NCI-H510A treated with DMSO at 0.1 percent for 48 hours (cell line): ENCODE data around the gene DPF1.
"Not testable (repeated sequence)": the region's sequence is repeated elsewhere in the genome, so short reads cannot be mapped to it uniquely, and the experiment has no call there.

Experiments
- DNase-seq: peaks from one replicate; lab custom pipeline; 2025; lab: John Stamatoyannopoulos, UW

The DPF1 gene

DNA sequence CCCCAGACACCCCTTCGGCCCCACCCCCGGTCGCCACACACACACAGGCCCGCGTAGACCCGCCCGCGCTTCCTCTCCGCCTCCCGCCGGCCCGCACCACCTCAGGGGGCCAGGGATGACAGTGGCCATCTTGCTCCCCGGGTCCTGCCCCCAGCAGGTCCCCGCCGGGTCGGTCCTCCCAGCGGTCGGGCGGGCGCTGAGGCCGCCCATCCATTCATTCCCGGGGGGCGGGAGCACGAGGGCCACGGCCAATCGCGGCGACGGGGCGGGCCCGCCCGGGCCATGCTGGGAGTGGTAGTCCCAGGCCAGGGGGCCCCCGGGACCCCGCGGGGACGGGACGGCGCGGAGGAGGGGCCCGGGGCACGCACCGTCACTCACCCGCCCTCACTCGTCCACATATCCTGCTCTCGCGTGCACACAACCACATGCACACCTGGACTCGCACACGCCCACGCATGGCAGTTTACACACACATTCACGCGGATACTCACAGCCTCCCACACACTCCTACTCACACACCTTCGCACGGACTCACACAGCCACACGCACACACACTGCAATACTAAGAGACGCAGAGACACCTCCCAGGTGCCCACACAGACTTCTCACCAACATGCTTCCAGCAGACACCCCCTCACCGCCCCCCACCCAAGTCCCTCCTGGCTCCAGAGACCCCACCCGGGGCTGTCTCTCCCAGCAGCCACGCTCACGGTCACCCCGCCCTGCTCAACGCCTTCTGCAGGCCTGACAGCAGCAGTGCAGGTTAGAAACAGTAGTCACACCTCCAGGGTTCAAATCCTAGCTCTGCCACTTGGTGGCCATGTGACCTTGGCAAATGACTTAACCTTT lies at the start of gene DPF1:
TSS of gene DPF1 (minus strand) at position 209 of the 849 bp plus-strand sequence. CDS start at position 129, 80 bp downstream.
- peak; percentile 66 for DNase-seq

DNA sequence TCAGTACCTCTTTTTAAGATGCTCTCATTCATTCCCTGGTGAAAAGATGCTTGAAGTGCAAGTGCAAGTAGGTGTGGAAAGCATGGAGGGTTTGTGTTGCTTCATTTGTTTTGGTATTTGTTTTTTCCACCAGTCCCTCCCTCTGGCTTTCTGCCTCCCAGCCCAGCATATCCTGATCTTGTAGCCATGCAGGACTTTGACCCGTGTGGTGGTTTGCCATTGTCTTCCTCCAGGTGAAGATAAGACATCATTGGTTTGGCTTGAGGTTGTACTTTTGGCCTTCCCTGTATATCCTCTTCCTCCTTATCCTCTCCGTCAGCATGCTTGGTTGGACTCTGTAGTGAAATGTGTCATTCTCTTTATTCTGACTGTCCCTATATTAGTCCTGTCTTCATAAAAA lies 49.5 kb upstream of the DPF1 start:
- DNase-seq, result no peak

DNA sequence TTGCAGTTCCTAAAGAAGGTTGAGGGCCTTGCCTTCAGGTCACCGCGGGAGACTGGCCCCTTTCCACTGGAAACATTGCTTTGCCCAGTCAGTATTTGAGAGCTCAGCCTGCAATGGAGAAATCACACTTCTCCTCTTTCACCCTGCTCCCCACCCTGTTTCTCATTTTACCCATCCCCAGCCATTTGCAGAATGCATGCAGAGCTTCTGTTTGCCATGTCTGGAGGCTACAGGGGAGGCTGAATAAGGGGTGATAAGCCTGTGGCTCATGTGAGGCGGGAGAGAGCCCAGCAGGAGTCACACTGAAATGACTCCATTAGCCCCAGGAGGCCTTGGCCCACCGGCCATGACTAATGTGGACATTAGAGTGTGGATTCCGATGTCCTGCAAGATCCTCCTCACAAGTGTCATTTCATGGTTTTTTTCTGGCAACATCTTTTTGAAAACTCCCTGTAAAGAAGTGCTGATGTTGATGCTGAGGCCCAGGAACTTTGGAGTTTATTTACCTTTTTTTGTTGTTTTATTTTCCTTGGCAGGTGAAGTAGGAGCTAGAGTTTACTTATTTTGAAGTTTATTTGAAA lies 46.7 kb upstream of the DPF1 start:
- DNase-seq, result no peak

DNA sequence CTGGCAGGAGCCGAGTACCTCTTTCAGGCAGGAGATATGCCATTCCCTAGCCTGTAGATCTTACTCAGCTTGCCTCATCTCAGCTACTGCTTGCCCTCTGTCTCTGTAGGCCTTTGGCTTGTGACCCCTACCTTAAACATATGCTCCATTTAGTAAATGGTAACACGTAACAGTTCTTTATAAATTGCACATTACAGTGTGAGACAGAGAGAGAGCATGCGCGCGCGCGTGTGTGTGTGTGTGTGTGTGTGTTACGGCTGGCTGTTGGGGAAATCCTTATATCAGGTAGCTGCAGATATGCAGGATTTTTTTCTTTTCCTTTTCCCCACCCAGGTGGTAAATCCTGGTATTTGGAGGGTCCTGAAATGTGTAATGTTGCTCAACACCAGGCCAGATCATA lies 44.5 kb upstream of the DPF1 start:
- no peak for DNase-seq

DNA sequence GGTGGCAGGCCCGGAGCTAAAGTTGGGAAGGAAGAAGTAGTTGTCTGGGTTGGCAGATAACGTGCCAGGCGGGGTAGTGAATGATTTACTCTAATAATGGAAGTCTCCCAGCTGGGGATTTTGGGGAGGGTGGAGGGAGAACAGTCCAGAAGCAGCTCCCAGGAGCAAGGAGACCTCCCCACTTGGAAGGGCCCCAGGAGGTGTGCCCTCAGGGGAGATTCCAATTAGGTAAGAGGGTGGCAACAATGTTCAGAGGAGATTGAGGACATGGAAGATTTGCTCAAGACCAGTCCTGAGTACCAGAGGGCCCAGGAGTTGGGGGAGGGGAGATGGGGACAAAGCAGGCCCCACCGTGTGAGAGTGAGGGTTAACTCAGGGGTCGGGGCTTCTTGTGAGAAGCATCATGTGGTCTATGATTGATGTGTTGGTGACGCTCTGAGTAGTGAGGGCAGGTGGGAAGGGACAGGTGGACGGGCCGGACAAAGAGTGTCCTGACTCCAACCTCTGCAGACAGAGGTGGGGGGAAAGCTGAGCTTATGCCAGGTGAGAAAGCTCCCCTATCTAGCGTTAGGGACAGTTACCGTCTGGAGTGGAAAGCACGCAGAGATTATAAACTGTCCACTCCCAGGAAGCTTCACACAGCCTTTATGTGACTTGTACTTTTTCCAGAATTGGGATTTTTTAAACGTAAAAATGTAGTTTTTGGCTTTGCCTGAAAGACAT lies 43.9 kb upstream of the DPF1 start:
- DNase-seq, result no peak

DNA sequence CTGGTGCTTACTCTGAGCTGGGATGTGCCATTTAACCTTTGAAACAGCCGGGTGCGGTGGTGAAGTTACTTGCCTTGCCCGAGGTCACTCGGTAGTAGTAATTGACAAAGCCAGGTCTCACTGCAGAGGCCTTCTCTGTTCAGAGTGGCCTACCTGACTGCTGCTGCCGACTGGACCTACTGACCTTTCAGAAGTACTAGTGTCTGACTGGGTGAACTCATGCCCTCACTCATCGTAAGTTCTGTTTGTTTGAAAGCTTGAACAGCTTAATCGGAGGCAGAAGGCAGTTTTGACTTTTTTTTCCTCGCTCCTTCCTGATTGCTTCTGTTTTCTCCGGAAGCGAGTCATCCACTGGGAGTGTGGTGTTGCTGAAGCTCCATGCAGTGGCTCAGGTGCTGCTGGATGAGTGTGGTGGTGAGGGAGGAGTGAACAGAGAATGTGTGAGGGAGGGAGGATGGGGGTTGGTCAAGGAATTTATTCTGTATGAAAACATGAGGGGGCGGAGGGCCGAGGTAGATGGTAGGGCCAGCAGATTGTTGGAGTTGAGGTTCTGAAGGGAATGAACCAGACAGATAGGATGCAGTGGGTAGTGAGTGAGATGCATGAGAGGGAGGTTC lies 43.1 kb upstream of the DPF1 start:
- peak; percentile 39 for DNase-seq

DNA sequence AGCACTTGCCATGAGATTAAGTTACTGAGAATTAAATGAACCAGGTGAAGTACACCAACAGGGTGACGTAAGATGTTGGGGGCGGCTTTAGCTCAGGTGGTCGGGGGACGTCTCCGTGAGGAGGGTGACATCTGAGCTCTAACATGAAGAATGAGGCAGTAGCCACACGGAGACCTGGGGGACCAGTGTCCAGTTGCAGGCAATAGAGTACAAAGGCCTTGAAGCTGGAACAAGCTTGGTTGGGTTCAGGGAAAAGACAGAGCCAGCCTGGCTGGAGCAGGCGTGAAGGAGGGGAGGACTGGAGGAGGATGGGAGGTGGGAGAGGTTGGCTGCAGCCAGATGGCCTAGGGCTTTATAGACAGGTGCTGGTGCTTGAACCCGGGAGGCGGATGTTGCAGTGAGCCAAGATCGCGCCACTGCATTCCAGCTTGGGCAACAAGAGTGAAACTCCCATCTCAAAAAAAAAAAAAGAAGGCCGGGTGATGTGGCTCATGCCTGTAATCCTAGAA lies 42.0 kb upstream of the DPF1 start:
- DNase-seq, result peak; percentile 30

DNA sequence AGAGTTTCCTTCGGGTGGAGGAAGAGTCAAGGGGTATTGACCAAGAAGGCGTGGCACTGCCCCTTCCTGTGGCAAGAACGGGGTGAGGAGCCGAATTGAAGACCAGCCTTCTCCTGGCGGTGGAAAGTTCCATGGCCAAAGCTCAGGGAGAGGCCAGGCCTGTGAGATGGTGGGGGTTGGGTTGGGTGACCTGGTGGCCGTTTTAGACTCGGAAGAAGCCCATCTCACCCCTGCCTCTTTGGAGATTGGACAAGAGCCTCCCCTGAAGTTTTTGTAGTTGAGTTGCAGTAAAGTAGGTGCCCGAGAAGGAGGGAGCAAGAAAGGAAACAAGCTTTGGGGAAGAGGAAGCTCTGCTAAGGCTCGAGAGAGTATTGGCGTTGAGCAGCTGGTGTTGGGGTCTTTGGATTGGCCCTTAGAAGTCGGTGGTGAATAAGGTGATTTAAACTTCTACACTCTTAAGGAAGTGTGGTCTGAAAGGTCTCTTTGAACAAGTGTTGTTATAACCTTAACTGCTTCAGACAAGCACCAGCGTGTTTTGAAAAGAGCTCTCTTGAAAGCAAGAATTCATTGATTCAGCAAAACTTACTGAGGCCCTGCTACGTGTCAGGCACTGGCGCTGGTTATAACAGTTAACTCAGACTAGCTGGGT lies 41.3 kb upstream of the DPF1 start:
- DNase-seq, result peak; percentile 43

DNA sequence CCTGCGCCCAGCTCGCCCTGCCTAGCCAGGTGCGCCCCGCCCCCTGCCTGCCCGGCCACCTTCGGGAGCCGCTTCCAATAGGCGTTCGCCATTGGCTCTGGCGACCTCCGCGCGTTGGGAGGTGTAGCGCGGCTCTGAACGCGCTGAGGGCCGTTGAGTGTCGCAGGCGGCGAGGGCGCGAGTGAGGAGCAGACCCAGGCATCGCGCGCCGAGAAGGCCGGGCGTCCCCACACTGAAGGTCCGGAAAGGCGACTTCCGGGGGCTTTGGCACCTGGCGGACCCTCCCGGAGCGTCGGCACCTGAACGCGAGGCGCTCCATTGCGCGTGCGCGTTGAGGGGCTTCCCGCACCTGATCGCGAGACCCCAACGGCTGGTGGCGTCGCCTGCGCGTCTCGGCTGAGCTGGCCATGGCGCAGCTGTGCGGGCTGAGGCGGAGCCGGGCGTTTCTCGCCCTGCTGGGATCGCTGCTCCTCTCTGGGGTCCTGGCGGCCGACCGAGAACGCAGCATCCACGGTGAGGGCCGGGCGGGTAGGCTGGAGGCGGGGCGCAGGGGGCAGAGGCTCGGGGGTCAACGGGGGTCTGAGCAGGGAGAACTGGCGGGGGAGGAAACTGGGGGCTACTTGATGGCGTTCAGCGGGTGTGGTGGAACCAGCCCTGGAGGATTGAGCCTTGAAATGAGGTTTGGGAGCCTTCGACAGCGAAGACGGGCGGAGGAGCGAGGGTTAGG lies 40.6 kb upstream of the DPF1 start, which contains the start of gene SPINT2:
TSS of gene SPINT2 (plus strand) at position 88 of the 727 bp plus-strand sequence. CDS start at position 408, 320 bp downstream.
- DNase-seq, result no peak

DNA sequence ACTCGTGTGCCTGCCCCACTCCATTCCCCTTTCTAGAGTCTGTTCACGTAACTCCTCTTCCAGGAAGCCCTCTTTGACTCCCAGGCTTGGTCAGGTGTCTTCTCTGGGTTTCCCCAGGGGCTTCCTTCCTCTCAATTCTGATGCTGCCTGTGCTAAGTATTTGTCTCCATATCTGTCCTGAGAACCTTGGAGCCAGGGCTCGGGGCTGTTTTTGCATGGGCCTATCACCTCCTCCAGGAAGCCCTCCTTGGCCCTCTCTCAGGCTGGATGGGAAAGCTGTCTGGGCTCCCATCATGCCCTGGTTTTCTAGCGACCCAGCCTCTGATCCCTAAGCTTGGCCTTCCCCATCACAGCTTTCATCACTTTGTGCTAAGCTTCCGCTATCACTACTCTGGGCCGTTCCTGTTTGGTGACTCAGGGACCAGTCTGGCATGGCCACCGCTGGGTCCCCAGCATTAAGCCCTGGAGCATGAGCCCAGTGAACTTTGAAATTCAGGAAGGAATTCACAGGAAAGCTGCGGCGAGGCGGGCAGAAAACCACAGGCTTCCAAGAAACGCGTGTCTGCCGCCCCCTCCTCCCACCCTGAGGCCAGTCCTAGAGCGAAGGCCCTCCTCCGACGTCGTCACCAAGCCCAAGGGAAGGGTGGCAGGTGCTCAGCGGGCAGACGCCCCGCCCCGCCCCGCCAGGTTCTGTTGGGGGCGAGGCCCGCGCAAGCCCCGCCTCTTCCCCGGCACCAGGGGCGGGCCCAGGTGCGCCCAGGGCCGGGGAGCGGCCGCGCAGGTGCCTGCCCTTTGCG lies 39.9 kb upstream of the DPF1 start:
- peak; percentile 99 for DNase-seq

DNA sequence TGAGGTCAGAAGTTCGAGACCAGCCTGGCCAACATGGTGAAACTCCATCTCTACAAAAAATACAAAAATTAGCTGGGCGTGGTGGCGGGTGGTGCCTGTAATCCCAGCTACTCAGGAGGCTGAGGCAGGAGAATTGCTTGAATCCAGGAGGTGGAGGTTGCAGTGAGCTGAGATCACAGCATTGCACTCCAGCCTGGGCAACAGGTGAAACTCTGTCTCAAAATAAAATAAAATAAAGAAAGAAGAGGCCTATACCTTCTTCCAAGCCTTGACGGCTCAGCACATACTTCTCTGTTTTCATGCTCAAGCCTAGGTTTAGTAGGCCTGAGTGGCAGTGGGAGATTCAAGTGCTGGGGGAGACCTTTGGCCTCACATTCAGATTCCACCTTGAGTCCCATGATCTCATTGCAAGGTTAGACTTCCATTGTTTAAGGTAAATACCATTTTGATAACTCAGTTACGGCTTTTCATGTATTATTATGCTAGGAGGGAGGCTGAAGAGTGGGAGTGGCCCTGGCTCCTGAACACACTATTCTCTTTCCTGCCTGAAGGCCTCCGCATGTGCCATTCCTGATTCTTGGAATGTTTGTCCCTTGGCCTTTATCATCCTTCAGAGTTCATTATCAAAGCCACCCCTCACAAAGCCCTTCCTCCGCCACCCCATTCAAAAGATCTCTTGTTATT lies 38.7 kb upstream of the DPF1 start:
- DNase-seq, result no peak

DNA sequence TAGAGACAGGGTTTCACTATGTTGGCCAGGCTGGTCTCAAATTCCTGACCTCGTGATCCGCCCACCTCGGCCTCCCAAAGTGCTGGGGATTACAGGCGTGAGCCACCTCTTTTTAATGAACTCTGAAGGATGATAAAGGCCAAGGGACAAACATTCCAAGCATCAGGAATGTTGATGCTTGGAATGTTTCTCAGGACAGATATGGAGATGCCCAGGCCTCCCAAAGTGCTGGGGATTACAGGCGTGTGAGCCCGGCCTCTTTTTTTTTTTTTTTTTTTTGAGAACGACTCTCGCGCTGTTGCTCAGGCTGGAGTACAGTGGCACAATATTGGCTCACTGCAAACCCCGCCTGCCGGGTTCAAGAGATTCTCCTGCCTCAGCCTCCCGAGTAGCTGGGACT lies 37.9 kb upstream of the DPF1 start:
- not testable (repeated sequence) for DNase-seq

DNA sequence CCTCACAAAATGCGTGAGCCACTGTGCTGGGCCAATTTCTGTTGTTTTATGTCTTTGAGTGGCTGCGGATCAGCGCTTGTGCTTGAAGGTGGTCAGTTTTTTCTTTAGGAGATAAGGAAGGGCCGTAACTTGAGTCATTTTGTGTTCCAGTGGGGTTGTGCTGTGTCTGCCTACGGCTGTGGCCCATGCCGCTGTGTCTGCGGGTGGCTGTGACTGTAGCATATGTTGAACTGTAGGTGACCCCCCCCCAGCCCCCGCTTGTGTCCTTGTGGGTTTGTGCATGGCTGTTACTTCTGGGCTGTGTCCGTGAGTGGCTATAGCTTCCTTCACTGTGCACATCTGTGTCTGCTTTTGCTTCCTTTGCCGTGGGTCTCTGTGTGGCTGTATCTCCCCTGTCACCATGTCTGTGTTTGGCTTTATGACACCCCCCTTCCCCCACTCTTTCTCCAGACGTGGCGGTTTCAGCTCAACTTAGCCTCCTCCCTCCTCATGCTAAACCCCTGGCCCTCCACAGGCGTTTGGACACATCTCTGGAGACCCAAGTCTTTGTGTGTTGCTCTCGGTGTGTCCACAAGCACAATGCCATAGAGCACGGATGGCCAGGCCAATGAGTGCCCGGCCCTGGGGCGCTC lies 31.5 kb upstream of the DPF1 start:
- no peak for DNase-seq

DNA sequence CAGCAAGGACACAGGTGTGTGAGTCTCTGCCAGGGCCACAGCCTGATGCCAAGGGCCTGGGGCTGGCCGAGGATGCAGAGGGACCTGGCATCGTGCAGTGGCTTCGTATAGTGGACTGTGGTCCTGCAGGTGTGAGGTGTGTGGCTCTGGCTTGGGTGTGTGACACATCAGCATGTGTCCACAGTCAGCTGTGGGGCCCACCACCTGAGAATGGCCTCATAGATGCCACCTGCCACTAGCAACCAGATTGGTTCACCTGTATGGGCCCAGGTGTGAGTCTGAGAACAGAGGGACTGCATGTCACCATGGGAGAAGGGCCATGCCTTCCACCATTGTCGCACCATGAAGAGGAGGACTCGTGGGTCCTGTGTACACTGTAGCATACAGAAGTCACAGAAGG lies 29.8 kb upstream of the DPF1 start:
- DNase-seq, result no peak

DNA sequence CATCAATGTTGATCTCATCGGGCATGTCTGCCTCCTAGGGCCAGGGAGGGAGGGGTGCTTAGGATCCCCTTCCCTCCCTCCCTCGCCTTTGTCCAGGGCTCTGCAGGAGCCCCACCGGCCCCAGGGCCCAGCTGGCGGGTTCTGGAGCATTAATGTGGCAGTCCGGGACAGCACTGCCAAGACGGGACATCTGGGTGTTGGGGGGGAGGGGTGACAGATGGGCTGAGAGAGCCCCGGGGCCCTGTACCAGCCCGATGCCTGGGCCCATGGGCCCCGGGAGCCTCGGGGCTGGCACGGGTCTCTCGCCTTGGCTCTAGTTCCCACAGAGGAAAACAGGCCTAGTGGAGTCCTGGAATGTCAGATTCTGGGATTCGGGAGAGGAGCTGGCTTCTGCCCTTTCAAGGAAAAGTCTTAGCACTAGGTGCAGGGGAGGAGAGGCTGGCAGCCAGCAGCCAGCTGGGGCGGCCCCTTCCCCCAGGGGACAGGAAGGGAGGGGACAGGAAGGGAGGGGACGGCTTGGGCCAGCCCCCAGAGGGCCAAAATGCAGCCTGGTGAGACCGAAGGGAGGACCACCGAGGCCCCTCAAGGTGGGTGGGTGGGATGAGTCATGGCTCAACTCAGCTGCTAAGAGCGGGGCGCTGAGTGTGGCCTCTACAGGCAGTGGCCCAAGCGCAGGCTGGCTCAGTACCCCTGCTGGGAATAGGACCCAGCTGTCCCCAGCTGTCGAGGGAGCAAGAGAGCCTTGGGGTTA lies 29.1 kb upstream of the DPF1 start:
- no peak for DNase-seq

DNA sequence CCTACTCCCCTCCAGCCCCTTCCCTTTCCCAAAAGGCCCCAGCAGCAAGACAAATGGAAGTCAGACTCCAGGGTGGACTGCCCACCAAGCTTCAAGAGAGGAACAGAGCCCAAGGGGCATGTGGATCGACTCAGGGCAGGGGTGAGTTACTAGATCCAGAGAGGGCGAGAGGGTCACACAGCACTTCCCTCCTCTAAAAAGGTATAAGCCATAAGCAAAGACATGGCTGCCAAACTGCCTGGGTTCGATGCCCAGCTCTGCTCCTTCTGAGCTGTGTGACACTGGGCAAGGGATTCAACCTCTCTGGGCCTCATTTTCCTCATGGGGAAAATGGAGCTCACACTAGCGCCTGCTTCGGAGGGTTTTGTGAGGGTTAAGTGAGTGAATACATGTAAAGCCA lies 28.4 kb upstream of the DPF1 start:
- DNase-seq, result no peak

DNA sequence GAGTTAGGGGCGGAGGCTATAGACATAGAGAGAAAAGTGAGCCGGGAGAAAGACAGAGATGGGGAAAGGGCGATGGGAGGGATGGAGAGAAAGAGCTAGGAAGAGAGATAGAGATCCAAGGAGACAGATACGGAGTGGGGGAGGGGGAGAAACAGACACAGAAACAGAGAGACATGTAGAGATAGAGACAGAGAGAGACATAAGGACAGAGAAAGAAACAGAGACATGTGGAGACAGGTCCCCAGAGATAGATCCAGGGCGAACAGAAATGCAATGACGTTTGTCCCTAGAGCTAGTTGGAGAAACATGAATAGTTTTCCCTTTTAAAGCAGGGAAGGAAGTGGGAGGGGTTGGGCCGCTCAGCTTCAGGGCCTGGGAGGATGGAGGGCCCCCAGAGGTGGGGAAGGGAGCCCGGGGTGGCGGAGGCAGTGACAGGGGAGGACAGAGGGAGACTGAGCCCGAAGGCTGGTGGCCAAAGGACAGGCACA lies 27.6 kb upstream of the DPF1 start:
- DNase-seq, result no peak
